ENCODE measurements around the gene MCFD2. TPM values are rescaled to one million over a fixed set of nuclear protein-coding genes. Genes with fewer than 3 reads are reported as not detected.
A peak's percentile ranks its signal among the peaks of the same experiment; 100 is the strongest.

MCFD2 gene
- total RNA-seq, 4 donors from 2014 or later: 44.8 to 141 (median 107) TPM

GRCh38 chr2:46893269-46893939 is 22.2 kb downstream of the MCFD2 start:
- DNase-seq: peak in 1 of 2 donors; percentile 2
- peaks cover 0 to 6% of the 10 kb centered on the region in 2 donors for H3K4me1 ChIP-seq
- no peaks in the 10 kb centered on the region for H3K9me3 ChIP-seq
- no peak overlapping the region for H3K4me3 ChIP-seq
- no peaks in the 10 kb centered on the region for H3K27me3 ChIP-seq
- no peaks in the 10 kb centered on the region for H3K36me3 ChIP-seq
- intact Hi-C loops (cut with DNase I; ENCODE audit: low total_unique reads): no loop called here
- no peak overlapping the region for H3K27ac ChIP-seq
- TF ChIP-seq CTCF (IDR thresholded peaks at IDR 0.05): no peak
- TF ChIP-seq POLR2A (IDR thresholded peaks at IDR 0.05): no peak

DNA sequence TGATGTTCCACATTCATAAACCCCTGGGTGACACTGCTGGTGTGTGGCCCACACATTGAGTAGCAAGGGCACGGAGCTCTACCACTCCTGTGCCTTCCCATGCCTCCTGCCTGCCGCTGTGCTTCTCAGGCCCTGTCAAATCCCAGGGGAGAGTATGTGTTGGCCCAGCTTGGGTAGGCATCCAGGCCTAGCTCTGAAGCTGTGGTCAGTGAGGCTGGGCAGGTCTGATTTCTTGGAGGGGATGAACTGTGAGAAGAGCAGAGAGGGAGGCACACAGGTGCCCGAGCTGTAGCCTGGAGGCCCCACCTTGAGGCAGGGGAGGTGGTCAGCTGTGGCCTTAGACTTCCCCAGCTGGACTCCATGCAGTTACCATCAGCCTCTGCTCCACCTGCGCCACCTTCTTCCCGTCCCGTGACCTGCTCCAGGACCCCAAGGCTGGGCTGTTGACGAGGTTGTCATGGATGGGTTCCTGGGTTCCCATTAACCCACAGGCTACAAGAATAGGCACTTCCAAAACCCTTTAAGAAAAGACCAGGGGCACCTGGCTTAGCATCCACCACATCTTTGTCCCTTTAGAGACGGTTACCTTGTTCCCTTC is 23.6 kb downstream of the MCFD2 start:
- Histone ChIP-seq H3K4me1 (peaks cover 0 to 6% of the 10 kb centered on the region in 2 donors), H3K9me3 (no peaks in the 10 kb centered on the region), H3K4me3 (no peak overlapping the region), H3K36me3 (no peaks in the 10 kb centered on the region), H3K27ac (no peak overlapping the region), H3K27me3 (no peaks in the 10 kb centered on the region)
- no peak for TF ChIP-seq CTCF (IDR thresholded peaks at IDR 0.05)
- no peak for DNase-seq
- intact Hi-C loops (cut with DNase I; ENCODE audit: low total_unique reads): no loop called here

DNA sequence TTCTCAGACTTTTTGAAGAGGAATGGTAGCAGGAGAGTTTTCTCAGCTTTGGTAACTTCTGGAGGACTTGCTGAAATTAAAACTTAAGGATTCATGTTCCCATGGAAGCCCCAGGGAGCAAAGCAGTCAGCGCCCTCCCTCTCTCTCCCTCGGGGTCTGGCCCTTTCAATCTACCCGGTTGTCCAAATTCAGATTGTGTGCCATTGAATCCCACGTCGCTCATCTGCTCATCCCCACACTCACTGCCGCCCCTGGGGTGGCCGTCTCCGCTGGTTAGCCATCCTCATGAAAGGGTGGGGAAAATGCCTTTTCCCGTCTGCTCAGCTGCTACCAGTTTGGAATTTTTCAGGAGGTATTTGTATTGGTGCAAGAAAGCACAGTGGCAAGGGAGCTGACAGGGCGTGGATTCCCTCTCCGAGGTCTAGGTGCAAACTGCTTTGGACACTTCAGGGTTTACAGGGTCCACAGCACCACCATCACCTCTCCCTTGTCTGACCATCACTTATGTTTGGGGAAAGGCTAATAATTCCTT is 27.1 kb downstream of the MCFD2 start:
- Histone ChIP-seq H3K36me3 (no peaks in the 10 kb centered on the region), H3K9me3 (no peaks in the 10 kb centered on the region), H3K27ac (no peak overlapping the region), H3K4me1 (peaks cover 0 to 6% of the 10 kb centered on the region in 2 donors), H3K4me3 (no peak overlapping the region), H3K27me3 (no peaks in the 10 kb centered on the region)
- no peak for TF ChIP-seq POLR2A (IDR thresholded peaks at IDR 0.05)
- TF ChIP-seq CTCF (IDR thresholded peaks at IDR 0.05): no peak
- intact Hi-C loops (cut with DNase I; ENCODE audit: low total_unique reads): no loop called here
- no peak for DNase-seq

DNA sequence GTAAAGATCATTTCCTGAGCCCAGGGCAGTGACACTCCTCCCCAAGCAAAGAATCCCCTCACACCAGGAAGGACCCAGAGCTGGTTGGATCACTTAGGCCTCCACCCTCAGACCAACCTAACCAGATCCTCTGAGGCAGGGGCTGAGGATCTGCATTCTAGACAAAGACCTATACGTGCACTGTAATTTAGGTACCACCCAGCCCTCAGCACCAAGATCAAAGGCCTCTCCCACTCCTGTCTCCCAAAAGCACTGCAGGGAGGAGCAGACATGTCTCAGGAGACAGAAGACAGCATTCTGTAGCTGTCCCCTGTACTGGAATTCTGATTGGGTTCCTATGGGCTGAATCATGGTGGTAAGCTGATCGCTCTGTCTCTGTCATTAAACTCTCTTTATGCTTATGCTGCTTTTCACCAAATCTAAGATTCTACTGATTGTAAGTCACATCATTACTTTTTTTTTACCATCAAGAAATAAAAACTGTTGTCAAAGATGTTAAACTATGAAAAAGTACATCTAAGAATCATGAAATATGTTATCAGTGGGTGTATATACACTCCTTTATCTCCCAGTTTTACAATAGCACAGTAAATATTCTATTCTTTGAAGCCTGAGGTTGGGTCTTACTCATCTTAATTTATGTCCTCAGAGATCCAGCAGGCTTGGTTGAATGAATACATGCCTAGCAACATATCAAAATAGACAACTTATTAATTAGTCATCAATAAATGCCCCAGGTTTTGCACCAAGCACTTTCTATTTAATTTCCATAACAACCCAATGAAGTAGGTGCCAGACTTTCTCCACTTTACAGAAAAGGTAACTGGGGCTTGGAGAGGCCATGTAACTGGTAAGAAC is 28.3 kb downstream of the MCFD2 start:
- Histone ChIP-seq H3K4me3 (no peak overlapping the region), H3K9me3 (no peaks in the 10 kb centered on the region), H3K36me3 (no peaks in the 10 kb centered on the region), H3K27me3 (no peaks in the 10 kb centered on the region), H3K27ac (no peak overlapping the region), H3K4me1 (peaks cover 0 to 6% of the 10 kb centered on the region in 2 donors)
- intact Hi-C loops (cut with DNase I; ENCODE audit: low total_unique reads): no loop called here
- no peak for DNase-seq
- no peak for TF ChIP-seq CTCF (IDR thresholded peaks at IDR 0.05)
- TF ChIP-seq POLR2A (IDR thresholded peaks at IDR 0.05): no peak
